ENCODE data around the gene BMP8A. TPM values are rescaled to one million over a fixed set of nuclear protein-coding genes. Genes with fewer than 3 reads are reported as not detected.

BMP8A gene
- total and polyA plus RNA-seq, 9 of the 15 experiments (the other 6 are each of a cell fraction or from before 2014, with no cell fraction given), result 0.05 to 0.31 TPM; not detected in 7

GRCh38 chr1:39470040-39470439 lies 21.4 kb upstream of the BMP8A start:
- no peak for FAIRE-seq
- H3K4me3 ChIP-seq, result no peak overlapping the region
- no peak overlapping the region for H2AFZ ChIP-seq (ENCODE audit: low read depth, low read length)
- BruUV-seq (replicated peaks), result no TSS peak
- no peak overlapping the region for H3K4me2 ChIP-seq (ENCODE audit: insufficient read depth, low read length)
- no peak overlapping the region for H3K9ac ChIP-seq (ENCODE audit: insufficient read depth in 1 of 2, low read depth in 2 of 2, low read length in 2 of 2)
- intact Hi-C loops (cut with micrococcal nuclease), result no loop called here
- TF ChIP-seq MNT (conservative IDR thresholded peaks at IDR 0.05) (no peak), WHSC1 (IDR thresholded peaks at IDR 0.05; ENCODE audit: low read length) (no peak), KLF16 (IDR thresholded peaks at IDR 0.05) (no peak)
- TF ChIP-seq, protein P1, sequence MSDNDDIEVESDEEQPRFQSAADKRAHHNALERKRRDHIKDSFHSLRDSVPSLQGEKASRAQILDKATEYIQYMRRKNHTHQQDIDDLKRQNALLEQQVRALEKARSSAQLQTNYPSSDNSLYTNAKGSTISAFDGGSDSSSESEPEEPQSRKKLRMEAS (CRISPR knock-in tag; IDR thresholded peaks at IDR 0.05), result no peak
- TF ChIP-seq, protein P2, sequence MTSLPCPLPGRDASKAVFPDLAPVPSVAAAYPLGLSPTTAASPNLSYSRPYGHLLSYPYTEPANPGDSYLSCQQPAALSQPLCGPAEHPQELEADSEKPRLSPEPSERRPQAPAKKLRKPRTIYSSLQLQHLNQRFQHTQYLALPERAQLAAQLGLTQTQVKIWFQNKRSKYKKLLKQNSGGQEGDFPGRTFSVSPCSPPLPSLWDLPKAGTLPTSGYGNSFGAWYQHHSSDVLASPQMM (CRISPR knock-in tag; IDR thresholded peaks at IDR 0.05), result no peak
- H3K27ac ChIP-seq (ENCODE audit: extremely low read depth, low read depth, low read length), result no peak overlapping the region
- no peak for DNase-seq (ENCODE audit: extremely low read depth in 1 of 4, low spot score in 3 of 4)
- no peaks in the 10 kb centered on the region for H3K27me3 ChIP-seq (ENCODE audit: control insufficient read depth in 2 of 2, insufficient read depth in 2 of 2, low read length in 2 of 2)
- H3K36me3 ChIP-seq (ENCODE audit: control insufficient read depth, insufficient read depth, low read length), result peaks cover 86% of the 10 kb centered on the region
- no peaks in the 10 kb centered on the region for H3K9me3 ChIP-seq (replicated peaks; ENCODE audit: control insufficient read depth, insufficient read depth, low read depth, low read length)
- ChIA-PET CTCF (ENCODE audit: low intra/inter-chr PET ratio) (interaction anchor here (0.6 kb wide), 1 partner anchor 68 kb away, joined by 3 read pairs; no protein-coding TSS in a partner anchor), POLR2A (interaction anchor here (0.6 to 1.8 kb wide), 4 partner anchors 11 to 59 kb away, joined by 3 to 5 read pairs (median 4); no protein-coding TSS in a partner anchor)
- H3K4me1 ChIP-seq (replicated peaks in 1 of 2; ENCODE audit: control insufficient read depth in 2 of 2, insufficient read depth in 2 of 2, low read length in 2 of 2), result no peaks in the 10 kb centered on the region
- no peaks in the 10 kb centered on the region for H4K20me1 ChIP-seq (replicated peaks; ENCODE audit: control insufficient read depth, insufficient read depth, low read length)
- no peak for ATAC-seq
- no peaks in the 10 kb centered on the region for H3K9me1 ChIP-seq (ENCODE audit: control insufficient read depth, insufficient read depth, low read length)
- in situ Hi-C loops (cut with MboI), result no loop called here
- H3K79me2 ChIP-seq (ENCODE audit: control insufficient read depth, insufficient read depth, low read length), result no peaks in the 10 kb centered on the region

Measured in K562 (cell line).